ENCODE measurements around the gene CITED1. TPM values are rescaled to one million over a fixed set of nuclear protein-coding genes. Genes with fewer than 3 reads are reported as not detected.

Gene CITED1
- total and polyA plus RNA-seq, 2 of the 4 experiments (the other 2 are of a cell fraction): 0.18 to 0.24 TPM

DNA sequence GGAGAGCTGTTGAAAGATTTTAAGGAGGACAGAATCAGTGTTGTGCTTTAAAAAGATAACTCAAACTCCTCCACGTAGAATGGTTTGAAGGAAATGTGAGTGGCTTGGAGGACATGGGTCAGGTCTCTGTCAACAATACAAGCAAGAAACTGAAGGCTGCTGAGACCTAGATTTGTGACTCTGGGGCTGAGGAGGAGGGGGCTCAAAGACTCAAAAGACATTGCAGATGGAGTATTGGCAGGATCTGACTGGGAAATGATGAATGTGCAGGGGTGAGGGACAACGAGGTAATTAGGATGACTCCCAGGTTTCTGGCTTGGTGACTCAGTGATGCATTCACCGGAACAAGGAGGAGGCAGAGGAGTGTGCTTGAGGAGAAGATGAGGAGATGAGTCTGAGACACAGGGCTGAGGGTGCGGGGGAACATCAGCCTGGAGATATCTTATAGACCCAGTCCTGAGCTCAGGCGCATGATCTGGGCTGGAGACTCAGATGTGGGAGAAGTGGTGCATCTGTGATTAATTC is 25.3 kb downstream of the CITED1 start:
- no TSS peak for BruUV-seq (replicated peaks)
- no peak for ATAC-seq (ENCODE audit: low read depth)
- in situ Hi-C loops (cut with MboI; ENCODE audit: low sequenced_read_pairs): no loop called here

More for the DNA sequence above, 25.3 kb downstream of the CITED1 start:
- Histone ChIP-seq H2BK15ac (ENCODE audit: low read depth, low read length) (no peak overlapping the region), H4K8ac (ENCODE audit: low read depth in 2 of 2, low read length in 2 of 2) (no peak overlapping the region), H3K36me3 (ENCODE audit: control insufficient read depth, insufficient read depth, low read length) (peaks cover 2% of the 10 kb centered on the region; the same call in 1 of the 2 replicates), H2BK5ac (ENCODE audit: low read depth, low read length, poor library complexity, severe bottlenecking) (no peak overlapping the region), H3K9me3 (ENCODE audit: control insufficient read depth, insufficient read depth, low read length) (no peaks in the 10 kb centered on the region), H3K4me3 (ENCODE audit: insufficient read depth, low read depth, low read length) (no peak overlapping the region), H3K14ac (replicated peaks; ENCODE audit: low read depth, low read length) (no peak overlapping the region), H3K23ac (ENCODE audit: low read depth, low read length) (no peak overlapping the region), H2AFZ (replicated peaks; ENCODE audit: low read length, poor library complexity) (no peak overlapping the region), H2BK20ac (ENCODE audit: low read depth, low read length) (no peak overlapping the region), H3K18ac (ENCODE audit: low read depth, low read length) (no peak overlapping the region), H3K27me3 (ENCODE audit: control insufficient read depth, insufficient read depth, low read length) (peaks cover 14% of the 10 kb centered on the region), H2AK9ac (replicated peaks; ENCODE audit: low read depth, low read length, poor library complexity) (no peak overlapping the region), H4K91ac (ENCODE audit: insufficient read depth, low read depth, low read length) (no peak overlapping the region), H2AK5ac (ENCODE audit: low read depth, low read length) (no peak overlapping the region), H3K4me2 (ENCODE audit: low read depth, low read length) (no peak overlapping the region), H3K79me1 (ENCODE audit: low read depth in 1 of 2, low read length in 2 of 2) (peaks cover 7 to 13% of the 10 kb centered on the region in 2 experiments), H3K9ac (ENCODE audit: low read depth, low read length) (no peak overlapping the region), H2BK120ac (ENCODE audit: low read depth, low read length) (no peak overlapping the region), H4K5ac (ENCODE audit: low read depth, low read length) (no peak overlapping the region), H3K56ac (ENCODE audit: extremely low read depth, insufficient read depth, low read length) (no peak overlapping the region), H3K27ac (ENCODE audit: insufficient read depth, low read length) (no peak overlapping the region), H3K9me1 (ENCODE audit: insufficient read depth, low read length) (peaks cover 2% of the 10 kb centered on the region; the same call in 1 of the 2 replicates), H4K20me1 (ENCODE audit: insufficient read depth, low read length) (peaks cover 12% of the 10 kb centered on the region), H3K4ac (ENCODE audit: low read depth, low read length) (no peak overlapping the region), H3K4me1 (ENCODE audit: control insufficient read depth, insufficient read depth, low read length) (peaks cover 2% of the 10 kb centered on the region; the same call in 1 of the 2 replicates)
- ChIA-PET POLR2A (ENCODE audit: unreplicated experiment) (no interaction called here), CTCF (interaction anchor here (1.0 kb wide), 1 partner anchor 433 kb away, joined by 3 read pairs; no protein-coding TSS in a partner anchor)
- WGBS, 2 experiments (ENCODE audit: extremely low coverage in 2 of 2, insufficient read length in 1 of 2): 45% methylated on average over 4 of the region's 5 CpGs; no CpG with 5 or more reads in 1 of the 2 experiments
- TF ChIP-seq RAD21 (IDR thresholded peaks at IDR 0.05; ENCODE audit: low read length) (no peak), CHD1 (IDR thresholded peaks at IDR 0.05; ENCODE audit: low read depth, low read length) (no peak), POLR2A (IDR thresholded peaks at IDR 0.05; ENCODE audit: low read depth, low read length) (no peak), RFX5 (IDR thresholded peaks at IDR 0.05; ENCODE audit: low read depth, low read length) (no peak), MXI1 (IDR thresholded peaks at IDR 0.05; ENCODE audit: borderline replicate concordance, low read depth, low read length) (no peak), BHLHE40 (IDR thresholded peaks at IDR 0.05; ENCODE audit: low read depth, low read length) (no peak), MAZ (IDR thresholded peaks at IDR 0.05; ENCODE audit: borderline replicate concordance, low read depth, low read length) (no peak), RCOR1 (IDR thresholded peaks at IDR 0.05; ENCODE audit: insufficient replicate concordance, low read length) (no peak), NFE2L2 (IDR thresholded peaks at IDR 0.05; ENCODE audit: low read depth, low read length) (no peak), CEBPB (IDR thresholded peaks at IDR 0.05; ENCODE audit: low read depth, low read length) (no peak), MAFK (IDR thresholded peaks at IDR 0.05; ENCODE audit: low read depth, low read length) (no peak), FOS (IDR thresholded peaks at IDR 0.05; ENCODE audit: low read depth, low read length) (no peak), SMC3 (IDR thresholded peaks at IDR 0.05; ENCODE audit: low read depth, low read length) (no peak)
- TF ChIP-seq, protein P1, sequence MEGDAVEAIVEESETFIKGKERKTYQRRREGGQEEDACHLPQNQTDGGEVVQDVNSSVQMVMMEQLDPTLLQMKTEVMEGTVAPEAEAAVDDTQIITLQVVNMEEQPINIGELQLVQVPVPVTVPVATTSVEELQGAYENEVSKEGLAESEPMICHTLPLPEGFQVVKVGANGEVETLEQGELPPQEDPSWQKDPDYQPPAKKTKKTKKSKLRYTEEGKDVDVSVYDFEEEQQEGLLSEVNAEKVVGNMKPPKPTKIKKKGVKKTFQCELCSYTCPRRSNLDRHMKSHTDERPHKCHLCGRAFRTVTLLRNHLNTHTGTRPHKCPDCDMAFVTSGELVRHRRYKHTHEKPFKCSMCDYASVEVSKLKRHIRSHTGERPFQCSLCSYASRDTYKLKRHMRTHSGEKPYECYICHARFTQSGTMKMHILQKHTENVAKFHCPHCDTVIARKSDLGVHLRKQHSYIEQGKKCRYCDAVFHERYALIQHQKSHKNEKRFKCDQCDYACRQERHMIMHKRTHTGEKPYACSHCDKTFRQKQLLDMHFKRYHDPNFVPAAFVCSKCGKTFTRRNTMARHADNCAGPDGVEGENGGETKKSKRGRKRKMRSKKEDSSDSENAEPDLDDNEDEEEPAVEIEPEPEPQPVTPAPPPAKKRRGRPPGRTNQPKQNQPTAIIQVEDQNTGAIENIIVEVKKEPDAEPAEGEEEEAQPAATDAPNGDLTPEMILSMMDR (conservative IDR thresholded peaks at IDR 0.05; ENCODE audit: low read depth, low read length): no peak
- TF ChIP-seq, protein P2, sequence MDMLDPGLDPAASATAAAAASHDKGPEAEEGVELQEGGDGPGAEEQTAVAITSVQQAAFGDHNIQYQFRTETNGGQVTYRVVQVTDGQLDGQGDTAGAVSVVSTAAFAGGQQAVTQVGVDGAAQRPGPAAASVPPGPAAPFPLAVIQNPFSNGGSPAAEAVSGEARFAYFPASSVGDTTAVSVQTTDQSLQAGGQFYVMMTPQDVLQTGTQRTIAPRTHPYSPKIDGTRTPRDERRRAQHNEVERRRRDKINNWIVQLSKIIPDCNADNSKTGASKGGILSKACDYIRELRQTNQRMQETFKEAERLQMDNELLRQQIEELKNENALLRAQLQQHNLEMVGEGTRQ (IDR thresholded peaks at IDR 0.05; ENCODE audit: low read depth, low read length): no peak
- TF ChIP-seq, protein P3, sequence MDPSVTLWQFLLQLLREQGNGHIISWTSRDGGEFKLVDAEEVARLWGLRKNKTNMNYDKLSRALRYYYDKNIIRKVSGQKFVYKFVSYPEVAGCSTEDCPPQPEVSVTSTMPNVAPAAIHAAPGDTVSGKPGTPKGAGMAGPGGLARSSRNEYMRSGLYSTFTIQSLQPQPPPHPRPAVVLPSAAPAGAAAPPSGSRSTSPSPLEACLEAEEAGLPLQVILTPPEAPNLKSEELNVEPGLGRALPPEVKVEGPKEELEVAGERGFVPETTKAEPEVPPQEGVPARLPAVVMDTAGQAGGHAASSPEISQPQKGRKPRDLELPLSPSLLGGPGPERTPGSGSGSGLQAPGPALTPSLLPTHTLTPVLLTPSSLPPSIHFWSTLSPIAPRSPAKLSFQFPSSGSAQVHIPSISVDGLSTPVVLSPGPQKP (IDR thresholded peaks at IDR 0.05; ENCODE audit: borderline replicate concordance, low read depth, low read length): no peak
- dilution Hi-C loops (cut with HindIII; ENCODE audit: low sequenced_read_pairs, unreplicated experiment): no loop called here
- DNase-seq: peak; percentile 38
- intact Hi-C loops (cut with micrococcal nuclease): no loop called here
